Natural killer cell (primary cell): ENCODE data around the gene CPHXL2. TPM values are rescaled to one million over a fixed set of nuclear protein-coding genes. Genes with fewer than 3 reads are reported as not detected.

Experiments
- ATAC-seq, 3 donors: fragments of 150-1000 bp in 2 of 3; fragments of 200-7000 bp in 1 of 3; cut with Tn5 transposase; 1 replicate in 1 of 3; 2 replicates in 2 of 3; pipeline ENCODE4 v1.10.0; 2021; ENCODE audit warnings: mild to moderate bottlenecking in 2 of 3, moderate library complexity in 2 of 3
- DNase-seq, 2 donors: peaks; one replicate each; pipeline versions ENCODE4 v3.0.0 to v3.0.0-alpha.2; 2013 to 2021; ENCODE audit warnings: mixed read lengths in 1 of 2
- H3K27ac ChIP-seq: one replicate; pipeline ENCODE4 v1.5.1; 2013; ENCODE audit warnings: mild to moderate bottlenecking, low read length
- H3K27me3 ChIP-seq: one replicate; pipeline ENCODE4 v1.6.1; 2013; ENCODE audit warnings: low read length; ENCODE audit not compliant: control insufficient read depth, insufficient read depth
- H3K36me3 ChIP-seq: one replicate; pipeline ENCODE4 v1.6.1; 2013; ENCODE audit warnings: low read length; ENCODE audit not compliant: control insufficient read depth, insufficient read depth
- H3K4me1 ChIP-seq: one replicate; pipeline ENCODE4 v1.6.1; 2013; ENCODE audit warnings: low read length; ENCODE audit not compliant: control insufficient read depth, insufficient read depth
- H3K4me3 ChIP-seq: one replicate; pipeline ENCODE4 v1.5.1; 2013; ENCODE audit warnings: low read length
- H3K9me3 ChIP-seq: one replicate; pipeline ENCODE4 v1.6.1; 2013; ENCODE audit warnings: low read length; ENCODE audit not compliant: control insufficient read depth, insufficient read depth
- H3K27ac Mint-ChIP-seq, 2 donors: one replicate each; pipeline ENCODE4 v1.8.0; 2022; ENCODE audit warnings: mild to moderate bottlenecking in 2 of 2, mixed read lengths in 2 of 2, moderate library complexity in 1 of 2
- H3K27me3 Mint-ChIP-seq, 2 donors: one replicate each; pipeline ENCODE4 v1.8.0; 2022; ENCODE audit warnings: low read depth in 2 of 2, mixed read lengths in 2 of 2
- H3K36me3 Mint-ChIP-seq: one replicate; pipeline ENCODE4 v1.8.0; 2022; ENCODE audit warnings: mixed read lengths
- H3K4me1 Mint-ChIP-seq, 2 donors: one replicate each; pipeline ENCODE4 v1.8.0; 2022; ENCODE audit warnings: mixed read lengths in 2 of 2
- H3K4me3 Mint-ChIP-seq: one replicate; pipeline ENCODE4 v1.8.0; 2022; ENCODE audit warnings: mild to moderate bottlenecking, moderate library complexity, mixed read lengths
- H3K9me3 Mint-ChIP-seq, 2 donors: one replicate each; pipeline ENCODE4 v1.8.0; 2022; ENCODE audit warnings: mixed read lengths in 2 of 2
- CTCF ChIP-seq: fragments of 200-600 bp; IDR thresholded peaks from one replicate; pipeline ENCODE4 v1.8.0; 2022; ENCODE audit warnings: antibody characterized with exemption
- WGBS: methylation state at CpG from one replicate; pipeline ENCODE4 v1.1.7; 2013; ENCODE audit warnings: missing lambda C conversion rate; ENCODE audit not compliant: insufficient coverage; 5-methylcytosine and 5-hydroxymethylcytosine counted together
- intact Hi-C: fragments of 100-400 bp; cut with micrococcal nuclease; formaldehyde crosslinking; loops from one replicate; pipeline ENCODE4 v1.14.2; 2022
- total RNA-seq, 4 donors: library from RNA; stranded (reverse); fragments of 120-200 nt in 1 of 4; gene quantifications; one replicate each; pipeline versions ENCODE4 v1.2.3 to v1.2.4, GENCODE V29; 2013 to 2022

CPHXL2 gene
- total RNA-seq, 3 donors from 2014 or later (not counting 1 experiment from before 2014, with no cell fraction given), result not detected

- Histone ChIP-seq H3K36me3 (peaks cover 63% of the 10 kb centered on the region), H3K27ac (no peak overlapping the region), H3K27me3 (no peaks in the 10 kb centered on the region), H3K9me3 (no peaks in the 10 kb centered on the region), H3K4me1 (peaks cover 28% of the 10 kb centered on the region), H3K4me3 (no peak overlapping the region)
- intact Hi-C loops, result no loop called here
- Mint-ChIP-seq H3K4me1 (peaks cover 27 to 28% of the 10 kb centered on the region in 2 donors), H3K36me3 (peaks cover 15% of the 10 kb centered on the region), H3K4me3 (no peak overlapping the region), H3K27me3 (no peaks in the 10 kb centered on the region), H3K9me3 (no peaks in the 10 kb centered on the region), H3K27ac (peak overlapping the region; percentile 47 to 85)
- WGBS, result 22% methylated on average over 3 of the region's 3 CpGs
- no peak for TF ChIP-seq CTCF
- DNase-seq (peak in 1 of 2 donors; percentile 51), ATAC-seq (no peak)
These were observed 49.0 kb downstream of the CPHXL2 start for GRCh38 chr16:75627851-75628250.

- WGBS, result 96% methylated on average over 4 of the region's 4 CpGs
- H3K4me3 ChIP-seq, result no peak overlapping the region
- Mint-ChIP-seq H3K36me3 (peaks cover 8% of the 10 kb centered on the region), H3K27ac (peak overlapping the region; percentile 47 to 85), H3K9me3 (no peaks in the 10 kb centered on the region), H3K27me3 (no peaks in the 10 kb centered on the region), H3K4me3 (no peak overlapping the region), H3K4me1 (peaks cover 36 to 37% of the 10 kb centered on the region in 2 donors)
- no peaks in the 10 kb centered on the region for H3K9me3 ChIP-seq
- no peaks in the 10 kb centered on the region for H3K27me3 ChIP-seq
- intact Hi-C loops, result no loop called here
- no peak for DNase-seq
- peaks cover 39% of the 10 kb centered on the region for H3K4me1 ChIP-seq
- ATAC-seq, result no peak
- peaks cover 54% of the 10 kb centered on the region for H3K36me3 ChIP-seq
- peak overlapping the region; percentile 17 for H3K27ac ChIP-seq
- TF ChIP-seq CTCF, result no peak
These were observed 50.0 kb downstream of the CPHXL2 start for GRCh38 chr16:75626806-75627205.

GRCh38 chr16:75624921-75625334 lies 51.9 kb downstream of the CPHXL2 start:
- Histone ChIP-seq H3K4me1 (peaks cover 44% of the 10 kb centered on the region), H3K9me3 (no peaks in the 10 kb centered on the region), H3K36me3 (peaks cover 39% of the 10 kb centered on the region), H3K4me3 (no peak overlapping the region), H3K27ac (no peak overlapping the region), H3K27me3 (no peaks in the 10 kb centered on the region)
- ATAC-seq (no peak), DNase-seq (no peak)
- H3K36me3 Mint-ChIP-seq, result peaks cover 8% of the 10 kb centered on the region
- H3K4me3 Mint-ChIP-seq, result peak overlapping the region; percentile 58
- WGBS, result 90% methylated on average over 4 of the region's 4 CpGs
- peaks cover 51 to 55% of the 10 kb centered on the region in 2 donors for H3K4me1 Mint-ChIP-seq
- intact Hi-C loops, result loop anchor here (5.0 kb wide), 1 partner anchor 163 kb away; the partner anchor contains the start of gene TMEM170A
- no peaks in the 10 kb centered on the region for H3K9me3 Mint-ChIP-seq
- H3K27me3 Mint-ChIP-seq, result no peaks in the 10 kb centered on the region
- peak overlapping the region; percentile 69 to 93 for H3K27ac Mint-ChIP-seq
- no peak for TF ChIP-seq CTCF
